ENCODE results near the gene MYLK.

- TF ChIP-seq NR2C2 (IDR thresholded peaks at IDR 0.05; ENCODE audit: borderline replicate concordance, control insufficient read depth, insufficient read length, low read depth): no peak
- TF ChIP-seq JUND (IDR thresholded peaks at IDR 0.05; ENCODE audit: low read depth, low read length): no peak
- TF ChIP-seq JUNB (IDR thresholded peaks at IDR 0.05): no peak
Observed at GRCh38 chr3:123730829-123731228, 153.3 kb downstream of the MYLK start.
